Ishikawa (cell line): ENCODE results near the gene ITPRIPL1.

Experiments
- CEBPB ChIP-seq: IDR thresholded peaks from 2 replicates; pipeline ENCODE4 v1.6.1; 2012
- CREB1 ChIP-seq: IDR thresholded peaks from 2 replicates; pipeline ENCODE4 v1.6.1; 2012; ENCODE audit warnings: low read depth
- EP300 ChIP-seq: IDR thresholded peaks from 2 replicates; pipeline ENCODE4 v1.6.1; 2012; ENCODE audit warnings: borderline replicate concordance
- FOXM1 ChIP-seq: IDR thresholded peaks from 2 replicates; pipeline ENCODE4 v1.6.1; 2012; ENCODE audit warnings: low read depth, borderline replicate concordance
- NFIC ChIP-seq: IDR thresholded peaks from 2 replicates; pipeline ENCODE4 v1.6.1; 2012
- RAD21 ChIP-seq: IDR thresholded peaks from 2 replicates; pipeline ENCODE4 v1.6.1; 2012; ENCODE audit warnings: low read depth
- REST ChIP-seq: IDR thresholded peaks from 2 replicates; pipeline ENCODE4 v1.6.1; 2012; ENCODE audit warnings: low read depth, mild to moderate bottlenecking
- TAF1 ChIP-seq: IDR thresholded peaks from 2 replicates; pipeline ENCODE4 v1.6.1; 2012; ENCODE audit warnings: low read depth, mild to moderate bottlenecking
- TEAD4 ChIP-seq: IDR thresholded peaks from 2 replicates; pipeline ENCODE4 v1.6.1; 2012
- ZBTB7A ChIP-seq: IDR thresholded peaks from 2 replicates; pipeline ENCODE4 v1.6.1; 2012; ENCODE audit warnings: low read depth

- TF ChIP-seq REST (no peak), TEAD4 (no peak), EP300 (no peak), ZBTB7A (no peak), CEBPB (no peak), CREB1 (no peak), NFIC (no peak), TAF1 (no peak), FOXM1 (no peak), RAD21 (no peak)
Measured at GRCh38 chr2:96344011-96344410, 18.9 kb downstream of the ITPRIPL1 start.
